Ishikawa (cell line): ENCODE measurements around the gene IGFN1.

Source experiments
- CEBPB ChIP-seq: IDR thresholded peaks from 2 replicates; pipeline ENCODE4 v1.6.1; 2012
- CREB1 ChIP-seq: IDR thresholded peaks from 2 replicates; pipeline ENCODE4 v1.6.1; 2012; ENCODE audit warnings: low read depth
- EP300 ChIP-seq: IDR thresholded peaks from 2 replicates; pipeline ENCODE4 v1.6.1; 2012; ENCODE audit warnings: borderline replicate concordance
- FOXM1 ChIP-seq: IDR thresholded peaks from 2 replicates; pipeline ENCODE4 v1.6.1; 2012; ENCODE audit warnings: low read depth, borderline replicate concordance
- NFIC ChIP-seq: IDR thresholded peaks from 2 replicates; pipeline ENCODE4 v1.6.1; 2012
- RAD21 ChIP-seq: IDR thresholded peaks from 2 replicates; pipeline ENCODE4 v1.6.1; 2012; ENCODE audit warnings: low read depth
- TAF1 ChIP-seq: IDR thresholded peaks from 2 replicates; pipeline ENCODE4 v1.6.1; 2012; ENCODE audit warnings: low read depth, mild to moderate bottlenecking
- YY1 ChIP-seq: IDR thresholded peaks from 2 replicates; pipeline ENCODE4 v1.6.1; 2012; ENCODE audit warnings: low read depth
- ZBTB7A ChIP-seq: IDR thresholded peaks from 2 replicates; pipeline ENCODE4 v1.6.1; 2012; ENCODE audit warnings: low read depth
- TF ChIP-seq, protein P1 (sequence below): IDR thresholded peaks from 2 replicates; pipeline ENCODE4 v1.6.1; 2012
- TF ChIP-seq, protein P2 (sequence below): IDR thresholded peaks from 2 replicates; pipeline ENCODE4 v1.6.1; 2012; ENCODE audit warnings: low read depth, mild to moderate bottlenecking

DNA sequence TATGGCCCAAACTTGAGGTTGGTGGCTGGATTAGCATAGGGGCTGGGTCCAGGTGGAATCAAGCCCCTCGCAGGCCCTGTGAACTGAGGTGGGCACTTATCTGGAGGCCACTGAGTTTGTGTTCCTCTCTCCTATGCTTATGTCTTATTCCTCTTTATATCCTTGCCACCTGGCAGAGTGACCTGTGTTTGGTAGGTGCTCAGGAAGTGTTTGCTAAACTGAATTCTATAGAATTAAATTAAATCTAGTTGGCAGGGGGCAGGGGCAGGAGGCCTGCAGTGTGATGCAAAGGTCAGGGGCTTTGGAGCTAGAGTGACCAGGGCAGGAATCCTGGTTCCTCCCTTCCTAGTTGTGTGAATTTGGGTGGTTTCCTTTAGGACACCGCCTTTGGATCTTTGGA lies 35.3 kb upstream of the IGFN1 start:
- no peak for TF ChIP-seq YY1
- TF ChIP-seq, protein P1, sequence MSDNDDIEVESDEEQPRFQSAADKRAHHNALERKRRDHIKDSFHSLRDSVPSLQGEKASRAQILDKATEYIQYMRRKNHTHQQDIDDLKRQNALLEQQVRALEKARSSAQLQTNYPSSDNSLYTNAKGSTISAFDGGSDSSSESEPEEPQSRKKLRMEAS: no peak
- TF ChIP-seq TAF1: no peak
- TF ChIP-seq, protein P2, sequence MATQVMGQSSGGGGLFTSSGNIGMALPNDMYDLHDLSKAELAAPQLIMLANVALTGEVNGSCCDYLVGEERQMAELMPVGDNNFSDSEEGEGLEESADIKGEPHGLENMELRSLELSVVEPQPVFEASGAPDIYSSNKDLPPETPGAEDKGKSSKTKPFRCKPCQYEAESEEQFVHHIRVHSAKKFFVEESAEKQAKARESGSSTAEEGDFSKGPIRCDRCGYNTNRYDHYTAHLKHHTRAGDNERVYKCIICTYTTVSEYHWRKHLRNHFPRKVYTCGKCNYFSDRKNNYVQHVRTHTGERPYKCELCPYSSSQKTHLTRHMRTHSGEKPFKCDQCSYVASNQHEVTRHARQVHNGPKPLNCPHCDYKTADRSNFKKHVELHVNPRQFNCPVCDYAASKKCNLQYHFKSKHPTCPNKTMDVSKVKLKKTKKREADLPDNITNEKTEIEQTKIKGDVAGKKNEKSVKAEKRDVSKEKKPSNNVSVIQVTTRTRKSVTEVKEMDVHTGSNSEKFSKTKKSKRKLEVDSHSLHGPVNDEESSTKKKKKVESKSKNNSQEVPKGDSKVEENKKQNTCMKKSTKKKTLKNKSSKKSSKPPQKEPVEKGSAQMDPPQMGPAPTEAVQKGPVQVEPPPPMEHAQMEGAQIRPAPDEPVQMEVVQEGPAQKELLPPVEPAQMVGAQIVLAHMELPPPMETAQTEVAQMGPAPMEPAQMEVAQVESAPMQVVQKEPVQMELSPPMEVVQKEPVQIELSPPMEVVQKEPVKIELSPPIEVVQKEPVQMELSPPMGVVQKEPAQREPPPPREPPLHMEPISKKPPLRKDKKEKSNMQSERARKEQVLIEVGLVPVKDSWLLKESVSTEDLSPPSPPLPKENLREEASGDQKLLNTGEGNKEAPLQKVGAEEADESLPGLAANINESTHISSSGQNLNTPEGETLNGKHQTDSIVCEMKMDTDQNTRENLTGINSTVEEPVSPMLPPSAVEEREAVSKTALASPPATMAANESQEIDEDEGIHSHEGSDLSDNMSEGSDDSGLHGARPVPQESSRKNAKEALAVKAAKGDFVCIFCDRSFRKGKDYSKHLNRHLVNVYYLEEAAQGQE: no peak
- no peak for TF ChIP-seq RAD21
- TF ChIP-seq CEBPB: no peak
- TF ChIP-seq CREB1: no peak
- TF ChIP-seq EP300: no peak
- no peak for TF ChIP-seq ZBTB7A
- no peak for TF ChIP-seq FOXM1
- no peak for TF ChIP-seq NFIC
